HepG2 (cell line): ENCODE data around the gene DCP1B. TPM values are rescaled to one million over a fixed set of nuclear protein-coding genes. Genes with fewer than 3 reads are reported as not detected.

Source experiments
- DR1 ChIP-seq: sonication (generic); formaldehyde crosslinking; IDR thresholded peaks from 2 replicates; pipeline ENCODE4 v1.8.0; 2021; ENCODE audit warnings: mild to moderate bottlenecking, missing genetic modification reagents, inconsistent platforms
- ZNF816 ChIP-seq: sonication (generic); formaldehyde crosslinking; IDR thresholded peaks from 2 replicates; pipeline ENCODE4 v1.8.0; 2022; ENCODE audit warnings: missing genetic modification reagents, mild to moderate bottlenecking, borderline replicate concordance
- polyA plus RNA-seq, 8 experiments: library from polyadenylated mRNA; depleted of rRNA in 3 of 8; stranded (reverse) in 7 of 8; unstranded in 1 of 8; fragments of >200 nt; fragmentation: Illumina TruSeq in 4 of 8; extraction: Trizol in 4 of 8; gene quantifications; 2 replicates each; pipeline versions ENCODE4 v1.2.1 to v1.2.3, GENCODE V29; 2011 to 2016; ENCODE audit warnings: low read depth in 4 of 8, missing spikeins in 1 of 8, mixed read lengths in 1 of 8; ENCODE audit not compliant: insufficient read depth in 1 of 8
- total RNA-seq, 5 experiments: library from RNA; depleted of rRNA; stranded (reverse); fragments of >200 nt; fragmentation: Illumina TruSeq; extraction: Trizol; gene quantifications; 2 replicates each; pipeline ENCODE4 v1.2.3, GENCODE V29; 2016; ENCODE audit warnings: low read depth in 1 of 5
- TF ChIP-seq, protein P1 (sequence below): sonication (generic); formaldehyde crosslinking; IDR thresholded peaks from 2 replicates; pipeline ENCODE4 v1.5.0; 2020; ENCODE audit warnings: mild to moderate bottlenecking, missing genetic modification reagents, borderline replicate concordance
- TF ChIP-seq, protein P2 (sequence below): sonication (generic); formaldehyde crosslinking; IDR thresholded peaks from 2 replicates; pipeline ENCODE4 v1.5.1; 2020; ENCODE audit warnings: mild to moderate bottlenecking, missing genetic modification reagents, moderate library complexity
- TF ChIP-seq, protein P3 (sequence below): sonication (generic); formaldehyde crosslinking; IDR thresholded peaks from 2 replicates; pipeline ENCODE4 v1.5.1; 2020; ENCODE audit warnings: missing genetic modification reagents, mild to moderate bottlenecking, borderline replicate concordance
- TF ChIP-seq, protein P4 (sequence below): IDR thresholded peaks from 2 replicates; pipeline ENCODE4 v1.4.0; 2020; ENCODE audit warnings: mild to moderate bottlenecking, missing genetic modification reagents

DCP1B gene
- total and polyA plus RNA-seq, 2 of the 13 experiments (the other 11 are each of a cell fraction or from before 2014, with no cell fraction given), result 11.4 to 27.2 TPM

DNA sequence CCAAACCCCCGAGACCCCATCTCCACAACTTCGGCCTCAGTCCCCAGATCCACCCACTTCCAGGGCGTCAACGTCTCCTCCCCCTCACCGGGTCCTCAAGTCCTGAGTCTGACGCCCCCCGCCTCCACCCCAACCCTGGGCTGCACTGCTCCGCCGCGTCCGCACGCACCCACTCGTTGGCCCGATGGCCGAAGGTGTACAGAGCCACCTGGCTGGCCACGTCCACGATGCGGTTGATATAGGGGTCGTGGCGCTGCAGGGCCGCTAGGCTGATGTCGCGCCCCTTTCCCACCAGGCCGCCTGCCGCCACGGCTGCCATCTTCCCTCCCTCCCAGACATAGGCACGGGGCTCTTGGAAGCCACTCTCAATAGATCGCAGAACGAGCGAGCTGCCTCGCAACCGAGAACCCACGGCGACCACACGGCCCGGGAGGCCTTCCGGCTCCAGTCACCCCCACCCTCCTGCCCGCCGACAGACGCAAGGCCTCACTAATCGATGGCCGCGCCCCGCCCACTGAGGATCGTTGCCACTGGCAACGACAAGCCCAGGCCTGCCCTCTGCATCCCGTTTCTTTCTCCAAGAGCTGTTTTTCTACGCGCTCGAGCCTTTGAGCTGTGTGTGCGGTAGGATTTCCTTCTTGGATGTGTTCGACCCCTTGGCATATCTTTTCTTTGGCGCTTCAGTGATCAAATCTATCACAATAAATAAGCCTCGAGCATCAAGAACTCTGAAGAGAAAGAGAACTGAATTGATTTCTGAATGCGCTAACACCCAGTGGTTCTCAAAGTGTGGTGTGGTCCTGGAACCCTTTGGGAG lies at the start of gene DCP1B (continued):
- TF ChIP-seq, protein P1, sequence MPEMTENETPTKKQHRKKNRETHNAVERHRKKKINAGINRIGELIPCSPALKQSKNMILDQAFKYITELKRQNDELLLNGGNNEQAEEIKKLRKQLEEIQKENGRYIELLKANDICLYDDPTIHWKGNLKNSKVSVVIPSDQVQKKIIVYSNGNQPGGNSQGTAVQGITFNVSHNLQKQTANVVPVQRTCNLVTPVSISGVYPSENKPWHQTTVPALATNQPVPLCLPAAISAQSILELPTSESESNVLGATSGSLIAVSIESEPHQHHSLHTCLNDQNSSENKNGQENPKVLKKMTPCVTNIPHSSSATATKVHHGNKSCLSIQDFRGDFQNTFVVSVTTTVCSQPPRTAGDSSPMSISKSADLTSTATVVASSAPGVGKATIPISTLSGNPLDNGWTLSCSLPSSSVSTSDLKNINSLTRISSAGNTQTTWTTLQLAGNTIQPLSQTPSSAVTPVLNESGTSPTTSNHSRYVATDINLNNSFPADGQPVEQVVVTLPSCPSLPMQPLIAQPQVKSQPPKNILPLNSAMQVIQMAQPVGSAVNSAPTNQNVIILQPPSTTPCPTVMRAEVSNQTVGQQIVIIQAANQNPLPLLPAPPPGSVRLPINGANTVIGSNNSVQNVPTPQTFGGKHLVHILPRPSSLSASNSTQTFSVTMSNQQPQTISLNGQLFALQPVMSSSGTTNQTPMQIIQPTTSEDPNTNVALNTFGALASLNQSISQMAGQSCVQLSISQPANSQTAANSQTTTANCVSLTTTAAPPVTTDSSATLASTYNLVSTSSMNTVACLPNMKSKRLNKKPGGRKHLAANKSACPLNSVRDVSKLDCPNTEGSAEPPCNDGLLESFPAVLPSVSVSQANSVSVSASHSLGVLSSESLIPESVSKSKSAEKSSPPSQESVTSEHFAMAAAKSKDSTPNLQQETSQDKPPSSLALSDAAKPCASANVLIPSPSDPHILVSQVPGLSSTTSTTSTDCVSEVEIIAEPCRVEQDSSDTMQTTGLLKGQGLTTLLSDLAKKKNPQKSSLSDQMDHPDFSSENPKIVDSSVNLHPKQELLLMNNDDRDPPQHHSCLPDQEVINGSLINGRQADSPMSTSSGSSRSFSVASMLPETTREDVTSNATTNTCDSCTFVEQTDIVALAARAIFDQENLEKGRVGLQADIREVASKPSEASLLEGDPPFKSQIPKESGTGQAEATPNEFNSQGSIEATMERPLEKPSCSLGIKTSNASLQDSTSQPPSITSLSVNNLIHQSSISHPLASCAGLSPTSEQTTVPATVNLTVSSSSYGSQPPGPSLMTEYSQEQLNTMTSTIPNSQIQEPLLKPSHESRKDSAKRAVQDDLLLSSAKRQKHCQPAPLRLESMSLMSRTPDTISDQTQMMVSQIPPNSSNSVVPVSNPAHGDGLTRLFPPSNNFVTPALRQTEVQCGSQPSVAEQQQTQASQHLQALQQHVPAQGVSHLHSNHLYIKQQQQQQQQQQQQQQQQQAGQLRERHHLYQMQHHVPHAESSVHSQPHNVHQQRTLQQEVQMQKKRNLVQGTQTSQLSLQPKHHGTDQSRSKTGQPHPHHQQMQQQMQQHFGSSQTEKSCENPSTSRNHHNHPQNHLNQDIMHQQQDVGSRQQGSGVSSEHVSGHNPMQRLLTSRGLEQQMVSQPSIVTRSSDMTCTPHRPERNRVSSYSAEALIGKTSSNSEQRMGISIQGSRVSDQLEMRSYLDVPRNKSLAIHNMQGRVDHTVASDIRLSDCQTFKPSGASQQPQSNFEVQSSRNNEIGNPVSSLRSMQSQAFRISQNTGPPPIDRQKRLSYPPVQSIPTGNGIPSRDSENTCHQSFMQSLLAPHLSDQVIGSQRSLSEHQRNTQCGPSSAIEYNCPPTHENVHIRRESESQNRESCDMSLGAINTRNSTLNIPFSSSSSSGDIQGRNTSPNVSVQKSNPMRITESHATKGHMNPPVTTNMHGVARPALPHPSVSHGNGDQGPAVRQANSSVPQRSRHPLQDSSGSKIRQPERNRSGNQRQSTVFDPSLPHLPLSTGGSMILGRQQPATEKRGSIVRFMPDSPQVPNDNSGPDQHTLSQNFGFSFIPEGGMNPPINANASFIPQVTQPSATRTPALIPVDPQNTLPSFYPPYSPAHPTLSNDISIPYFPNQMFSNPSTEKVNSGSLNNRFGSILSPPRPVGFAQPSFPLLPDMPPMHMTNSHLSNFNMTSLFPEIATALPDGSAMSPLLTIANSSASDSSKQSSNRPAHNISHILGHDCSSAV (CRISPR knock-in tag), result peak; percentile 88; the same call in 1 of the 2 replicates
- TF ChIP-seq, protein P2, sequence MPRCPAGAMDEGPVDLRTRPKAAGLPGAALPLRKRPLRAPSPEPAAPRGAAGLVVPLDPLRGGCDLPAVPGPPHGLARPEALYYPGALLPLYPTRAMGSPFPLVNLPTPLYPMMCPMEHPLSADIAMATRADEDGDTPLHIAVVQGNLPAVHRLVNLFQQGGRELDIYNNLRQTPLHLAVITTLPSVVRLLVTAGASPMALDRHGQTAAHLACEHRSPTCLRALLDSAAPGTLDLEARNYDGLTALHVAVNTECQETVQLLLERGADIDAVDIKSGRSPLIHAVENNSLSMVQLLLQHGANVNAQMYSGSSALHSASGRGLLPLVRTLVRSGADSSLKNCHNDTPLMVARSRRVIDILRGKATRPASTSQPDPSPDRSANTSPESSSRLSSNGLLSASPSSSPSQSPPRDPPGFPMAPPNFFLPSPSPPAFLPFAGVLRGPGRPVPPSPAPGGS (CRISPR knock-in tag), result peak; percentile 94
- TF ChIP-seq, protein P3, sequence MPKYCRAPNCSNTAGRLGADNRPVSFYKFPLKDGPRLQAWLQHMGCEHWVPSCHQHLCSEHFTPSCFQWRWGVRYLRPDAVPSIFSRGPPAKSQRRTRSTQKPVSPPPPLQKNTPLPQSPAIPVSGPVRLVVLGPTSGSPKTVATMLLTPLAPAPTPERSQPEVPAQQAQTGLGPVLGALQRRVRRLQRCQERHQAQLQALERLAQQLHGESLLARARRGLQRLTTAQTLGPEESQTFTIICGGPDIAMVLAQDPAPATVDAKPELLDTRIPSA, result peak; percentile 92; the same call in 1 of the 2 replicates
- TF ChIP-seq ZNF816 (CRISPR knock-in tag) (peak; percentile 91; the same call in 1 of the 2 replicates), DR1 (CRISPR knock-in tag) (peak; percentile 85; the same call in 1 of the 2 replicates)
- TF ChIP-seq, protein P4, sequence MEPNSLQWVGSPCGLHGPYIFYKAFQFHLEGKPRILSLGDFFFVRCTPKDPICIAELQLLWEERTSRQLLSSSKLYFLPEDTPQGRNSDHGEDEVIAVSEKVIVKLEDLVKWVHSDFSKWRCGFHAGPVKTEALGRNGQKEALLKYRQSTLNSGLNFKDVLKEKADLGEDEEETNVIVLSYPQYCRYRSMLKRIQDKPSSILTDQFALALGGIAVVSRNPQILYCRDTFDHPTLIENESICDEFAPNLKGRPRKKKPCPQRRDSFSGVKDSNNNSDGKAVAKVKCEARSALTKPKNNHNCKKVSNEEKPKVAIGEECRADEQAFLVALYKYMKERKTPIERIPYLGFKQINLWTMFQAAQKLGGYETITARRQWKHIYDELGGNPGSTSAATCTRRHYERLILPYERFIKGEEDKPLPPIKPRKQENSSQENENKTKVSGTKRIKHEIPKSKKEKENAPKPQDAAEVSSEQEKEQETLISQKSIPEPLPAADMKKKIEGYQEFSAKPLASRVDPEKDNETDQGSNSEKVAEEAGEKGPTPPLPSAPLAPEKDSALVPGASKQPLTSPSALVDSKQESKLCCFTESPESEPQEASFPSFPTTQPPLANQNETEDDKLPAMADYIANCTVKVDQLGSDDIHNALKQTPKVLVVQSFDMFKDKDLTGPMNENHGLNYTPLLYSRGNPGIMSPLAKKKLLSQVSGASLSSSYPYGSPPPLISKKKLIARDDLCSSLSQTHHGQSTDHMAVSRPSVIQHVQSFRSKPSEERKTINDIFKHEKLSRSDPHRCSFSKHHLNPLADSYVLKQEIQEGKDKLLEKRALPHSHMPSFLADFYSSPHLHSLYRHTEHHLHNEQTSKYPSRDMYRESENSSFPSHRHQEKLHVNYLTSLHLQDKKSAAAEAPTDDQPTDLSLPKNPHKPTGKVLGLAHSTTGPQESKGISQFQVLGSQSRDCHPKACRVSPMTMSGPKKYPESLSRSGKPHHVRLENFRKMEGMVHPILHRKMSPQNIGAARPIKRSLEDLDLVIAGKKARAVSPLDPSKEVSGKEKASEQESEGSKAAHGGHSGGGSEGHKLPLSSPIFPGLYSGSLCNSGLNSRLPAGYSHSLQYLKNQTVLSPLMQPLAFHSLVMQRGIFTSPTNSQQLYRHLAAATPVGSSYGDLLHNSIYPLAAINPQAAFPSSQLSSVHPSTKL (CRISPR knock-in tag), result peak; percentile 65
